SK-N-SH (cell line): ENCODE measurements around the gene LBR. TPM values are rescaled to one million over a fixed set of nuclear protein-coding genes. Genes with fewer than 3 reads are reported as not detected.

ENCODE experiments used
- CTCF ChIA-PET: fragments of 300-600, 350-600 bp; formaldehyde crosslinking; extraction: SDS; loops from one replicate; lab custom pipeline; 2021; lab: Yijun Ruan, JAX
- POLR2A ChIA-PET: fragments of 350-600 bp; sonication (Branson Sonifier 250); formaldehyde crosslinking; extraction: SDS; loops from one replicate; lab custom pipeline; 2020; ENCODE audit warnings: antibody characterized with exemption, inconsistent platforms; lab: Yijun Ruan, JAX
- DNase-seq: peaks from one replicate; pipeline ENCODE4 v3.0.0; 2012
- H2AFZ ChIP-seq: fragments of 200-600 bp; sonication (generic); 2 replicates; pipeline ENCODE4 v1.8.1; 2016; ENCODE audit warnings: antibody characterized with exemption, mild to moderate bottlenecking, low read depth
- H3F3A ChIP-seq: fragments of 200-600 bp; sonication (generic); replicated peaks from 2 replicates; pipeline ENCODE3; 2016; ENCODE audit warnings: antibody characterized with exemption, mild to moderate bottlenecking; ENCODE audit not compliant: insufficient read depth
- H3K27ac ChIP-seq, 2 experiments: fragments of 200-500 bp in 1 of 2; fragments of 200-600 bp in 1 of 2; sonication (Bioruptor generic) in 1 of 2; sonication (generic), shearing (Covaris generic) in 1 of 2; 2 replicates each; pipeline versions ENCODE4 v1.5.1 to v1.6.1; 2014 to 2016; ENCODE audit warnings: low read depth in 2 of 2, inconsistent platforms in 1 of 2, low read length in 1 of 2, mild to moderate bottlenecking in 1 of 2, mixed read lengths in 1 of 2
- H3K27me3 ChIP-seq: fragments of 200-600 bp; sonication (generic), shearing (Covaris generic); 2 replicates; pipeline ENCODE4 v1.6.1; 2016; ENCODE audit warnings: mixed run types; ENCODE audit not compliant: insufficient read depth
- H3K36me3 ChIP-seq, 2 experiments: fragments of 200-500 bp in 1 of 2; fragments of 200-600 bp in 1 of 2; sonication (Bioruptor generic) in 1 of 2; sonication (generic) in 1 of 2; replicated peaks in 1 of 2; 2 replicates each; pipeline versions ENCODE3 to v1.5.1; 2014 to 2016; ENCODE audit warnings: low read length in 1 of 2, mild to moderate bottlenecking in 1 of 2; ENCODE audit not compliant: insufficient read depth in 2 of 2, control insufficient read depth in 1 of 2
- H3K4me1 ChIP-seq, 2 experiments: fragments of 200-500 bp in 1 of 2; fragments of 200-600 bp in 1 of 2; sonication (Bioruptor generic) in 1 of 2; sonication (generic), shearing (Covaris generic) in 1 of 2; 2 replicates each; pipeline versions ENCODE4 v1.5.1 to v1.6.1; 2014 to 2016; ENCODE audit warnings: low read depth in 1 of 2, low read length in 1 of 2, mixed run types in 1 of 2; ENCODE audit not compliant: insufficient read depth in 2 of 2, control insufficient read depth in 1 of 2
- H3K4me2 ChIP-seq: fragments of 200-600 bp; sonication (generic), shearing (Covaris generic); 2 replicates; pipeline ENCODE4 v1.6.1; 2017; ENCODE audit warnings: mixed run types
- H3K4me3 ChIP-seq, 2 experiments: fragments of 200-500 bp in 1 of 2; fragments of 200-600 bp in 1 of 2; sonication (Bioruptor generic) in 1 of 2; sonication (generic), shearing (Covaris generic) in 1 of 2; 2 replicates each; pipeline versions ENCODE4 v1.5.1 to v1.8.1; 2014 to 2016; ENCODE audit warnings: low read depth in 2 of 2, inconsistent platforms in 1 of 2, low read length in 1 of 2, mild to moderate bottlenecking in 1 of 2, mixed read lengths in 1 of 2, moderate library complexity in 1 of 2
- H3K79me2 ChIP-seq: fragments of 200-600 bp; sonication (generic); 2 replicates; pipeline ENCODE4 v1.8.1; 2017; ENCODE audit warnings: mild to moderate bottlenecking; ENCODE audit not compliant: insufficient read depth
- H3K9ac ChIP-seq: fragments of 200-600 bp; sonication (generic); 2 replicates; pipeline ENCODE4 v1.6.1; 2017; ENCODE audit warnings: mixed run types
- H3K9me2 ChIP-seq: fragments of 200-600 bp; sonication (generic); 2 replicates; pipeline ENCODE4 v1.6.1; 2017; ENCODE audit warnings: mixed run types
- H3K9me3 ChIP-seq: fragments of 200-600 bp; sonication (generic); 2 replicates; pipeline ENCODE4 v1.6.1; 2017; ENCODE audit warnings: mixed run types, mild to moderate bottlenecking, moderate library complexity
- H4K20me1 ChIP-seq: fragments of 200-600 bp; sonication (generic); 2 replicates; pipeline ENCODE4 v1.6.1; 2017; ENCODE audit warnings: mild to moderate bottlenecking, mixed run types; ENCODE audit not compliant: insufficient read depth
- CHD2 ChIP-seq: fragments of 150-350 bp; IDR thresholded peaks from 2 replicates; pipeline ENCODE4 v1.6.1; 2018; ENCODE audit warnings: low read length; ENCODE audit not compliant: partially characterized antibody
- ELF1 ChIP-seq: IDR thresholded peaks from 2 replicates; pipeline ENCODE4 v1.4.0; 2012
- EP300 ChIP-seq, 2 experiments: IDR thresholded peaks; 2 replicates each; pipeline versions ENCODE4 v1.4.0 to v1.6.1; 2012; ENCODE audit warnings: borderline replicate concordance in 1 of 2, low read depth in 1 of 2, low read length in 1 of 2
- FOXJ3 ChIP-seq: sonication (generic); formaldehyde crosslinking; IDR thresholded peaks from 2 replicates; pipeline ENCODE4 v1.5.1; 2020; ENCODE audit warnings: mild to moderate bottlenecking, missing genetic modification reagents
- FOXM1 ChIP-seq: IDR thresholded peaks from 2 replicates; pipeline ENCODE4 v1.4.0; 2012; ENCODE audit warnings: low read depth, mild to moderate bottlenecking
- MAX ChIP-seq: IDR thresholded peaks from 2 replicates; pipeline ENCODE4 v1.4.0; 2012; ENCODE audit warnings: low read depth
- MEF2A ChIP-seq: IDR thresholded peaks from 2 replicates; pipeline ENCODE4 v1.4.0; 2012; ENCODE audit warnings: low read depth, borderline replicate concordance
- MXI1 ChIP-seq: IDR thresholded peaks from 2 replicates; pipeline ENCODE4 v1.6.1; 2012; ENCODE audit warnings: mild to moderate bottlenecking, low read depth, low read length, improper control_type of control experiment
- PBX3 ChIP-seq: IDR thresholded peaks from 2 replicates; pipeline ENCODE4; 2012
- SIN3A ChIP-seq: IDR thresholded peaks from 2 replicates; pipeline ENCODE4 v1.6.1; 2012; ENCODE audit warnings: low read depth, mild to moderate bottlenecking, low read length, moderate library complexity, borderline replicate concordance
- USF2 ChIP-seq: fragments of 150-350 bp; IDR thresholded peaks from 2 replicates; pipeline ENCODE4 v1.6.1; 2017; ENCODE audit warnings: antibody characterized with exemption, low read length, low read depth, borderline replicate concordance
- YY1 ChIP-seq: IDR thresholded peaks from 2 replicates; pipeline ENCODE4 v1.4.0; 2012; ENCODE audit warnings: low read depth, mild to moderate bottlenecking
- WGBS: methylation state at CpG from one replicate; pipeline ENCODE4 v1.1.6; 2017; ENCODE audit warnings: low lambda C conversion rate; 5-methylcytosine and 5-hydroxymethylcytosine counted together
- polyA plus RNA-seq, 3 experiments: library from polyadenylated mRNA; depleted of rRNA; stranded (reverse); fragments of >200 nt; gene quantifications; 2 replicates each; pipeline ENCODE4 v1.2.3, GENCODE V29; 2012
- TF ChIP-seq, protein P1 (sequence below): fragments of 200-600 bp; sonication (generic); IDR thresholded peaks from 2 replicates; pipeline ENCODE4 v1.6.1; 2017; ENCODE audit warnings: antibody characterized with exemption, mild to moderate bottlenecking, moderate library complexity

LBR gene
- polyA plus RNA-seq, 1 of the 3 experiments (the other 2 are of a cell fraction) = 10.6 TPM

GRCh38 chr1:225467193-225468020, 39.6 kb upstream of the LBR start:
- Histone ChIP-seq H3K79me2 (no peaks in the 10 kb centered on the region), H2AFZ (peak overlapping the region; percentile 85; the same call in 1 of the 2 replicates), H3K27ac (no peak overlapping the region), H4K20me1 (no peaks in the 10 kb centered on the region), H3K9me3 (no peaks in the 10 kb centered on the region), H3K27me3 (no peaks in the 10 kb centered on the region), H3K4me2 (no peak overlapping the region), H3F3A (no peaks in the 10 kb centered on the region), H3K9ac (no peak overlapping the region), H3K36me3 (no peaks in the 10 kb centered on the region), H3K9me2 (no peaks in the 10 kb centered on the region), H3K4me3 (no peak overlapping the region), H3K4me1 (peaks cover 0 to 12% of the 10 kb centered on the region in 2 experiments; a peak in 3 of 4 replicates)
- no peak for DNase-seq
- CTCF ChIA-PET = interaction anchor here (1.9 to 2.2 kb wide), 2 partner anchors 13 to 520 kb away, joined by 7 to 11 read pairs; no protein-coding TSS in a partner anchor
- TF ChIP-seq, protein P1, sequence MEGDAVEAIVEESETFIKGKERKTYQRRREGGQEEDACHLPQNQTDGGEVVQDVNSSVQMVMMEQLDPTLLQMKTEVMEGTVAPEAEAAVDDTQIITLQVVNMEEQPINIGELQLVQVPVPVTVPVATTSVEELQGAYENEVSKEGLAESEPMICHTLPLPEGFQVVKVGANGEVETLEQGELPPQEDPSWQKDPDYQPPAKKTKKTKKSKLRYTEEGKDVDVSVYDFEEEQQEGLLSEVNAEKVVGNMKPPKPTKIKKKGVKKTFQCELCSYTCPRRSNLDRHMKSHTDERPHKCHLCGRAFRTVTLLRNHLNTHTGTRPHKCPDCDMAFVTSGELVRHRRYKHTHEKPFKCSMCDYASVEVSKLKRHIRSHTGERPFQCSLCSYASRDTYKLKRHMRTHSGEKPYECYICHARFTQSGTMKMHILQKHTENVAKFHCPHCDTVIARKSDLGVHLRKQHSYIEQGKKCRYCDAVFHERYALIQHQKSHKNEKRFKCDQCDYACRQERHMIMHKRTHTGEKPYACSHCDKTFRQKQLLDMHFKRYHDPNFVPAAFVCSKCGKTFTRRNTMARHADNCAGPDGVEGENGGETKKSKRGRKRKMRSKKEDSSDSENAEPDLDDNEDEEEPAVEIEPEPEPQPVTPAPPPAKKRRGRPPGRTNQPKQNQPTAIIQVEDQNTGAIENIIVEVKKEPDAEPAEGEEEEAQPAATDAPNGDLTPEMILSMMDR = no peak
- TF ChIP-seq FOXM1 (no peak), EP300 (IDR thresholded peaks at IDR 0.05; ENCODE audit: borderline replicate concordance in 1 of 2, low read depth in 1 of 2, low read length in 1 of 2) (no peak), USF2 (no peak), ELF1 (no peak)
- WGBS = 79% methylated on average over 14 of the region's 26 CpGs
- POLR2A ChIA-PET = no interaction called here

DNA sequence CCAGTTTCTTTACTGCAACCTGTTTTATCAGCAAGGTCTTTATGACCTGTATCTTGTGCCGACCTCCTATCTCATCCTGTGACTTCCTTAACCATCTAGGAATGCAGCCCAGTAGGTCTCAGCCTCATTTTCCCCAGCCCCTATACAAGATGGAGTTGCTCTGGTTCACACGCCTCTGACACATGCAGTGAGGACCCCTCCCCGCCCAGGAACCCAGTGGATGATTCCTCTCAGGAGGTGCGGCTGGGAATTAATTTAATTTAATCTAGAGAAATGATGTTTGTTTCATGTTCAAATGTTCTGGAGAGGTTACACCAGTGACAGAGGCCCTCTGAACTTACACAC, 39.0 kb upstream of the LBR start:
- H2AFZ ChIP-seq = no peak overlapping the region
- peaks cover 0 to 18% of the 10 kb centered on the region in 2 experiments; a peak in 3 of 4 replicates for H3K4me1 ChIP-seq
- POLR2A ChIA-PET = no interaction called here

More for the DNA sequence above, 39.0 kb upstream of the LBR start:
- no peak overlapping the region for H3K4me2 ChIP-seq
- H3K4me3 ChIP-seq = no peak overlapping the region
- H3K9ac ChIP-seq = no peak overlapping the region
- DNase-seq = no peak
- TF ChIP-seq CHD2 (no peak), EP300 (IDR thresholded peaks at IDR 0.05; ENCODE audit: borderline replicate concordance in 1 of 2, low read depth in 1 of 2, low read length in 1 of 2) (no peak), FOXJ3 (no peak), PBX3 (no peak), MXI1 (no peak), MEF2A (no peak), USF2 (no peak), SIN3A (no peak), MAX (no peak), ELF1 (no peak), YY1 (no peak)
- TF ChIP-seq, protein P1 = no peak
- H3K36me3 ChIP-seq = no peaks in the 10 kb centered on the region
- H3K79me2 ChIP-seq = no peaks in the 10 kb centered on the region
- 94% methylated on average over 4 of the region's 4 CpGs for WGBS
- no peaks in the 10 kb centered on the region for H3F3A ChIP-seq
- CTCF ChIA-PET = interaction anchor here (1.9 to 2.2 kb wide), 2 partner anchors 14 to 520 kb away, joined by 7 to 11 read pairs; no protein-coding TSS in a partner anchor
- no peaks in the 10 kb centered on the region for H4K20me1 ChIP-seq
- no peaks in the 10 kb centered on the region for H3K27me3 ChIP-seq
- H3K9me2 ChIP-seq = no peaks in the 10 kb centered on the region
- H3K27ac ChIP-seq = no peak overlapping the region
- no peaks in the 10 kb centered on the region for H3K9me3 ChIP-seq
